COLO829 (cell line): ENCODE results near the gene CTAGE6.
"Not testable (repeated sequence)": the region's sequence is repeated elsewhere in the genome, so short reads cannot be mapped to it uniquely, and the experiment has no call there.

Source experiments
- DNase-seq: peaks from one replicate; pipeline ENCODE4 v3.0.0; 2012; ENCODE audit warnings: low spot score

The CTAGE6 gene

DNA sequence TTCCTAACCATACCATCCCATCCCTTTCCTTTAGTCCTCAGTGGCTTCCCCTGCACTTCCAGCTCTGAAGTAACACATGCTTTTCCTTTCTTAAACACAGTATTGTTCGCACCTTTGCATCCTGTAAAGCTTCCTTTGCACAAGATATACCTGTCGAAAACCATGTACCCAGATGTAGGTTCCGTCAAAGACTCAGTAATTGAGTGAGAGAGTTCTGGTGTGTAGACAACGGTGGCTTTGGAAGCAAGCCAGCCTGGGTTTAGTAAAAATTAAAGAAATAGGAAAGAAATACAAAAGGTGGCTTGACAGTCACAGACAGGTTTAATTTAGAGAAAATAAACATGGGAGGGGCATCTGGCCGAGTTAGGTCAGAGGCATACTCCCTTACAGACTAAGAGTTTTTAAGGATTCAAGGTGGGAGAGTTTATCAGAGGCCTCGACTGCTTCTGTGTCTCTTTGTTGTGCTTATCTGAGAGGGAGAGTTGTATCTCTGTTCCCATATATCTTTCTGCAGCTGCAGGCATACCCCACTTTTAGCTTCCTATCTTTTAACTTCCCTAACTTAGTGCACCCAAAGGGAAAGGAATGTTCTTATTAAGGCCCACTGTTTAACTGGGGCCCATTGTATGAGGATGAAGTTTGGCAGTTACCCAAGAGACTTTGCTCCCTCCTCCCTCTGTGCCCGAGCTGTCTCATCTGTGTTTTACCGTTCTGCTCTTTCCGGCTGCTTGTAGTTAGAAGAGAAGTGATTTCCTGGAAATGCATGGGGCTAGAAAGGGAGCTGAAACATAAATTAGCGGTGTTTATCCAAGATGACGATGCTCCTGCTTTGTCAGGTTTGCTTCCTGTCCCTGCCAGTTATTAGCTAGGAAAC is 42.7 kb downstream of the CTAGE6 start:
- DNase-seq, result not testable (repeated sequence)

DNA sequence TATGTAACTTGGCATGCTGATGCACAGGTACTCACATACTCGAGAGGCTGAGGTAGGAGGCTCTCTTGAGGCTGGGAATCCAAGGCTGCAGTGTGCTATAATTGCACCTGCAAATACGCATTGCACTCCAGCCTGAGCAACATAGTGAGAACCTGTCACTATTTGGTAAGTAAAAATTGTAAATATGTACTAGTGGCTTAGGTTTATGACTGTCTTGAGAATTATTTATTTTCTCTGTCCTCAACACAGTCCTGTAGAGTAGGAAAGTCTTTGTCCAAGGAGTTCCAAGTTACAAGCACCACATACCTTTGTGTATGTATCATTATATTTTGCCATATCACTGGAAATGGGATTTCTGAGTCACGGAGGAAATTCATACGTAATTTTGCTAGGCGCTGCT is 45.1 kb downstream of the CTAGE6 start:
- not testable (repeated sequence) for DNase-seq

DNA sequence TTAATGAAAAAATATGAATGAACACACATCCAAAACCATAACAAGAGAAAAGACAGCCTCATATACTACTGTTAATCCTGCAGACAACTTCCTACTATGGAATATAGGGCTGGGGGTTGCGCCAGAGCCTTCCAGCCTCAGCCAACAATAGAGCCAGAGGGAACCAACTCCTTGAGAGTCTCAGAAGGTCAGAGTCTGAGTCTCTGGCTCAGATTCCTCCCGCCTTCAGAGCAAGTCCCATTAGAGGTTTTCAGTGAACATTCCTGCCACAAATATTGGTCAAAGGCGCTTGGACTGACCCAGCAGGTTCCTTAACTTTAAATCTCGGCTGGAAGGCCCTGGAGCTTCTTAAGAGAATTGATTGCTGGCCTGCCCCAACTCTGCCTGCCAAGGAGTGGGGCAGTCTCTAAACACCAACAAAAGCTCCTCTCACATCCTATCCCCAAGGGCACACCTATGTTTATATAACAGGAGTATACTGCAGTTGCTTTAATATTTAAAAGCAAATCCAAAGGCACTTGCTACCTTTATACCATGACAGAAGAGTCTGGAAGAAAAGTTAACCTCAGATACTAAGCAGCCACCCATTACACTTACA is 45.7 kb downstream of the CTAGE6 start:
- not testable (repeated sequence) for DNase-seq

DNA sequence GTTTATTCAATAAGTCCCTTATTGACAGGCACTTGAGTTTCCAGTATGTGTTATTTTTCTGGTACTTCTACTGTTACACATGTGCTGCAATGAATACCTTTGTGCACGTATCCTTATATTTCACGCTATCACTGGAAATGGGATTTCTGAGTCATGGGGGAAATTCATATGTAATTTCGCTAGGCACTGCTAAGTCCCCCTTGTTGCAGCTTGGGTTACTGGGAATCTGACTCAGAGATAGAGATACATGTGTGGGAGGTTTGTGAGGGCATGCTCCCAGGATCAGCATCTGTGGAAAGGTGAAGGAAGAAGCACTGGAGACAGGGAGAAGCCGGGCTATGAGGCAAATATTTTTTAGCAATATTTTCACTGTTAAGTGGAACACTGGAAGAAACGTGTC is 47.6 kb downstream of the CTAGE6 start:
- DNase-seq, result not testable (repeated sequence)
